Pulmonary artery endothelial cell (primary cell): ENCODE data around the gene NEURL4. TPM values are rescaled to one million over a fixed set of nuclear protein-coding genes. Genes with fewer than 3 reads are reported as not detected.

Experiments
- DNase-seq: peaks from one replicate; pipeline ENCODE4 v3.0.0-alpha.2; 2011; ENCODE audit warnings: low read depth, low spot score
- total RNA-seq: library from RNA; depleted of rRNA; stranded (reverse); fragments of >200 nt; gene quantifications from 2 replicates; pipeline ENCODE4 v1.2.3, GENCODE V29; 2014

Gene NEURL4
- total RNA-seq, 1 donor from 2014 or later = 14.4 TPM

GRCh38 chr17:7280519-7281073 is 48.5 kb downstream of the NEURL4 start:
- DNase-seq = peak; percentile 32

GRCh38 chr17:7279448-7279847 is 49.7 kb downstream of the NEURL4 start:
- DNase-seq = no peak

GRCh38 chr17:7266784-7267183 is 62.4 kb downstream of the NEURL4 start:
- no peak for DNase-seq

Other genes with a start within 250 kb of the NEURL4 start
- 0.07 and 0.14 TPM in 2 replicates for gene CLEC10A, start 249.1 kb downstream of the NEURL4 start, total RNA-seq
- not detected in 2 replicates for gene ASGR2, start 214.5 kb downstream of the NEURL4 start, total RNA-seq
- gene ASGR1, start 150.0 kb downstream of the NEURL4 start, total RNA-seq = 10.6 and 16.4 TPM in 2 replicates
- 11.3 and 12.5 TPM in 2 replicates for gene DLG4, start 109.5 kb downstream of the NEURL4 start, total RNA-seq
- 184 and 219 TPM in 2 replicates for gene ACADVL, start 109.4 kb downstream of the NEURL4 start, total RNA-seq
- 35.2 and 40.4 TPM in 2 replicates for gene DVL2, start 94.8 kb downstream of the NEURL4 start, total RNA-seq
- gene PHF23, start 89.9 kb downstream of the NEURL4 start, total RNA-seq = 47.1 and 49.1 TPM in 2 replicates
- 101 and 120 TPM in 2 replicates for gene GABARAP, start 86.9 kb downstream of the NEURL4 start, total RNA-seq
- gene CTDNEP1, start 77.6 kb downstream of the NEURL4 start, total RNA-seq = 28.8 and 30.7 TPM in 2 replicates
- 38.2 and 42.3 TPM in 2 replicates for gene ELP5, start 77.1 kb downstream of the NEURL4 start, total RNA-seq
- 20.7 and 26.8 TPM in 2 replicates for gene CLDN7, start 66.9 kb downstream of the NEURL4 start, total RNA-seq
- 0.07 and 0.11 TPM in 2 replicates for gene SLC2A4, start 47.6 kb downstream of the NEURL4 start, total RNA-seq
- gene YBX2, start 34.7 kb downstream of the NEURL4 start, total RNA-seq = 0.07 and 0.32 TPM in 2 replicates
- gene EIF5A, start 21.7 kb downstream of the NEURL4 start, total RNA-seq = 799 and 805 TPM in 2 replicates
- gene GPS2, start 14.0 kb downstream of the NEURL4 start, total RNA-seq = 24.8 and 41.6 TPM in 2 replicates
- gene ACAP1, start 7.2 kb upstream of the NEURL4 start, total RNA-seq = 0.53 TPM in 1 of 2 replicates, not detected in the other
- 2.5 and 4.0 TPM in 2 replicates for gene KCTD11, start 22.8 kb upstream of the NEURL4 start, total RNA-seq
- gene TMEM95, start 25.8 kb upstream of the NEURL4 start, total RNA-seq = not detected in 2 replicates
- 0.26 and 0.60 TPM in 2 replicates for gene TNK1, start 51.8 kb upstream of the NEURL4 start, total RNA-seq
- gene PLSCR3, start 65.2 kb upstream of the NEURL4 start, total RNA-seq = 17.5 and 18.7 TPM in 2 replicates
- 56.9 and 189 TPM in 2 replicates for gene TMEM256, start 74.8 kb upstream of the NEURL4 start, total RNA-seq
- 1.7 and 2.6 TPM in 2 replicates for gene NLGN2, start 78.5 kb upstream of the NEURL4 start, total RNA-seq
- not detected in 2 replicates for gene SPEM1, start 91.0 kb upstream of the NEURL4 start, total RNA-seq
- not detected in 2 replicates for gene SPEM2, start 96.3 kb upstream of the NEURL4 start, total RNA-seq
- gene SPEM3, start 99.5 kb upstream of the NEURL4 start, total RNA-seq = not detected in 2 replicates
- gene TMEM102, start 106.1 kb upstream of the NEURL4 start, total RNA-seq = 5.2 and 7.3 TPM in 2 replicates
- gene FGF11, start 110.2 kb upstream of the NEURL4 start, total RNA-seq = 0.42 and 0.73 TPM in 2 replicates
- gene CHRNB1, start 115.7 kb upstream of the NEURL4 start, total RNA-seq = 7.1 and 7.5 TPM in 2 replicates
- 10.8 and 11.2 TPM in 2 replicates for gene ZBTB4, start 150.3 kb upstream of the NEURL4 start, total RNA-seq
- not detected in 2 replicates for gene SLC35G6, start 152.1 kb upstream of the NEURL4 start, total RNA-seq
- gene POLR2A, start 155.0 kb upstream of the NEURL4 start, total RNA-seq = 65.3 and 93.4 TPM in 2 replicates
- 6.1 and 8.2 TPM in 2 replicates for gene TNFSF12, start 219.7 kb upstream of the NEURL4 start, total RNA-seq
- gene TNFSF13, start 229.4 kb upstream of the NEURL4 start, total RNA-seq = 1.1 and 1.3 TPM in 2 replicates
- 95.6 and 108 TPM in 2 replicates for gene SENP3, start 232.6 kb upstream of the NEURL4 start, total RNA-seq